BLaER1 treated with 17β-estradiol and CSF1 and Interleukin-3, amounts not matched to agents 10 nM and 100 nM (cell line): Measurements from ENCODE around the gene PANK2.
A peak's percentile ranks its signal among the peaks of the same experiment; 100 is the strongest.
"Not testable (repeated sequence)": the region's sequence is repeated elsewhere in the genome, so short reads cannot be mapped to it uniquely, and the experiment has no call there.

Source experiments
- H3K27ac ChIP-seq, 11 experiments: shearing (Covaris generic); formaldehyde crosslinking; 2 replicates each; pipeline ENCODE4 v1.8.1; 2022
- H3K27me3 ChIP-seq, 11 experiments: shearing (Covaris generic); formaldehyde crosslinking; 2 replicates each; pipeline ENCODE4 v1.8.1; 2022
- H3K36me3 ChIP-seq, 11 experiments: shearing (Covaris generic); formaldehyde crosslinking; 2 replicates each; pipeline ENCODE4 v1.8.1; 2022
- H3K4me1 ChIP-seq, 10 experiments: shearing (Covaris generic); formaldehyde crosslinking; 2 replicates each; pipeline ENCODE4 v1.8.1; 2022
- H3K4me2 ChIP-seq, 11 experiments: shearing (Covaris generic); formaldehyde crosslinking; 2 replicates each; pipeline ENCODE4 v1.8.1; 2022
- H3K4me3 ChIP-seq, 10 experiments: shearing (Covaris generic); formaldehyde crosslinking; 2 replicates each; pipeline ENCODE4 v1.8.1; 2022
- H3K9ac ChIP-seq, 11 experiments: shearing (Covaris generic); formaldehyde crosslinking; 2 replicates each; pipeline ENCODE4 v1.8.1; 2022
- H3K9me3 ChIP-seq, 11 experiments: shearing (Covaris generic); formaldehyde crosslinking; replicated peaks in 1 of 11; 2 replicates each; pipeline ENCODE4 v1.8.1; 2022
- H4K20me1 ChIP-seq, 11 experiments: shearing (Covaris generic); formaldehyde crosslinking; 2 replicates each; pipeline ENCODE4 v1.8.1; 2022
- Cebpa-rat ChIP-seq, 11 experiments: shearing (Covaris generic); IDR thresholded peaks; 2 replicates each; pipeline ENCODE4 v1.8.1; 2022

The PANK2 gene

DNA sequence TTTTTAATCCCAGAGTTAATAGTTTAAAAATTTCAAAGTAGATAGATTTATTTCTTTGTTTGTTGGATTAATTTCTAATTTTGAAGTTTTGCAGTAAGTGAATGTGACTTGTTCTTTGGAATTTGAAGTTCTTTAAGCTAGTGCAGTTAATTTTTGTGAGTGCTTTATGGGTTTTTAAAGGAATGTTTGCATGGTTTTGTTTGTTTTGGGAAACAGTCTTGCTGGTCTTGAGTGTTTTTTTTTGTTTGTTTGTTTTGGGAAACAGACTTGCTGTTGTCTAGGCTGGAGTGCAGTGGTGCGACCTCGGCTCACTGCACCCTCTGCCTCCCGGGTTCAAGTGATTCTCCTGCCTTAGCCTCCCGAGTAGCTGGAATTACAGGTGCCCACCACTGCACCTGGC is 9.5 kb downstream of the PANK2 start:
- Histone ChIP-seq H3K4me1 (peaks cover 62 to 99% (median 96%) of the 10 kb centered on the region in 10 experiments), H3K9me3 (no peaks in the 10 kb centered on the region), H4K20me1 (peaks cover 41 to 100% (median 81%) of the 10 kb centered on the region in 11 experiments), H3K9ac (peak overlapping the region in 4 of 11 experiments; percentile 3 to 62 (median 28); a peak in 4 of 22 replicates), H3K27ac (peak overlapping the region in 6 of 11 experiments; percentile 34 to 94 (median 90); a peak in 11 of 22 replicates), H3K4me3 (peak overlapping the region in 1 of 10 experiments; percentile 1; a peak in 2 of 20 replicates), H3K27me3 (no peaks in the 10 kb centered on the region), H3K36me3 (peaks cover 19 to 72% (median 43%) of the 10 kb centered on the region in 11 experiments), H3K4me2 (peak overlapping the region in 9 of 11 experiments; percentile 29 to 97 (median 93); a peak in 19 of 22 replicates)
- TF ChIP-seq Cebpa-rat (IDR thresholded peaks at IDR 0.05): no peak

DNA sequence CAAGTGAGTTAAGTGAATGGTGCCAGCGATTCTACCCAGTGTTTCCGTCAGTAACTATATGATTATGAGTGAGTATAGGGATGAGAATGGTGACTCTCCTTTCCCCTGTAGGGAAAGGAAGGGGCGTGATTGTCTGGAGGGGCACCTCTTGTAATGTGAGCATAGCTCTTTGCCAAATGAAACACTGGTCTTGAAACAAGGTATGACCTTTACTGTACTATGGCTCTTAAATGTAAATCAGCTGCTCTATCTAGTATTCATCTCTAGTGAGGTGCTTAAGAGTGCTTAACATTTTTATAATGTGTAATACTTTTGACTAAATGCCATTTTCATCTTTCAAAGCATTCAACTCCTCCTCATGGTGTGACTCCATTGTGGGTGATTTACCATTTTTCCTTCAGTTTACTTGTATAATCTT is 11.0 kb downstream of the PANK2 start:
- H3K9me3 ChIP-seq: no peaks in the 10 kb centered on the region
- peak overlapping the region in 9 of 11 experiments; percentile 3 to 82 (median 74); a peak in 14 of 22 replicates for H3K9ac ChIP-seq
- H3K27ac ChIP-seq: peak overlapping the region in 10 of 11 experiments; percentile 72 to 94 (median 88); a peak in 19 of 22 replicates
- peaks cover 35 to 100% (median 81%) of the 10 kb centered on the region in 11 experiments for H4K20me1 ChIP-seq
- H3K4me1 ChIP-seq: peaks cover 57 to 97% (median 96%) of the 10 kb centered on the region in 10 experiments
- peak overlapping the region in 6 of 10 experiments; percentile 43 to 60 (median 48); a peak in 9 of 20 replicates for H3K4me3 ChIP-seq
- TF ChIP-seq Cebpa-rat (IDR thresholded peaks at IDR 0.05): no peak
- H3K36me3 ChIP-seq: peaks cover 14 to 71% (median 30%) of the 10 kb centered on the region in 11 experiments
- H3K27me3 ChIP-seq: no peaks in the 10 kb centered on the region
- peak overlapping the region; percentile 1 to 97 (median 91); a peak in 20 of 22 replicates for H3K4me2 ChIP-seq

DNA sequence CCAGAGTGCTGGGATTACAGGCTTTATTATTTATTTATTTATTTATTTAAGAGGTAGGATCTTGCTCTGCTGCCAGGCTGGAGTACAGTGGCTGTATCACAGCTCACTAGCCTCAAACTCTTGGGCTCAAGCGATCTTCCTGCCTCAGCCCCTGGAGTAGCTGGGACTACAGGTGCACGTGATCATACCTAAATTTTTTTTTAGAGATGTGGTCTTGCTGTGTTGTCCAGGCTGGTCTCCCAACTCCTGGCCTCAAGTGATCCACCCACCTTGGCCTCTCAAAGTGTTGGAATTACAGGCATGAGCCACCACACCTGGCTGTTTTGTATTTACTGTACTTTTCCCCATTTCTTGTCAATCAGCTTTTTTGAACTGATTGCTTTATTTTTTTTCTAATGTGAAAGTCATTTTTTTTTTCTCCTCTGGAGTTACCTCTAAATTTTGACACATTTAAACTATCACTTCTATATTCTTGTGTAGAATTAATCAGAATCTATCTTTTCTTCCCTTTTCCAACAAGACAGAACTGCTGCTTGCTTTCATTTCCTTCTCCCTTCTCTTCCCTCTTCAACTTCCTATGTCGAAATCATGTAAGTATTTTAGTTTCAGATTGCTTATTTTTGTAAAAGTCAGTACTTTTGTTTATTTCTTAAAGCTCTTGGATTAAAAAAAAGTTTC is 12.0 kb downstream of the PANK2 start:
- H3K4me1 ChIP-seq: peaks cover 52 to 97% (median 91%) of the 10 kb centered on the region in 10 experiments
- peak overlapping the region; percentile 30 to 94 (median 86) for H3K27ac ChIP-seq
- H4K20me1 ChIP-seq: peaks cover 32 to 100% (median 81%) of the 10 kb centered on the region in 11 experiments
- no peaks in the 10 kb centered on the region for H3K9me3 ChIP-seq
- peak overlapping the region in 8 of 10 experiments; percentile 32 to 60 (median 48); a peak in 15 of 20 replicates for H3K4me3 ChIP-seq
- H3K4me2 ChIP-seq: peak overlapping the region; percentile 60 to 97 (median 91)
- 0 out of 22 replicates have a peak, but pooled peaks of 1 of the 11 experiments have one; percentile 49 for TF ChIP-seq Cebpa-rat (IDR thresholded peaks at IDR 0.05)
- no peaks in the 10 kb centered on the region for H3K27me3 ChIP-seq
- H3K9ac ChIP-seq: peak overlapping the region; percentile 1 to 82 (median 73); a peak in 21 of 22 replicates
- H3K36me3 ChIP-seq: peaks cover 12 to 71% (median 30%) of the 10 kb centered on the region in 11 experiments; a peak in 20 of 22 replicates

DNA sequence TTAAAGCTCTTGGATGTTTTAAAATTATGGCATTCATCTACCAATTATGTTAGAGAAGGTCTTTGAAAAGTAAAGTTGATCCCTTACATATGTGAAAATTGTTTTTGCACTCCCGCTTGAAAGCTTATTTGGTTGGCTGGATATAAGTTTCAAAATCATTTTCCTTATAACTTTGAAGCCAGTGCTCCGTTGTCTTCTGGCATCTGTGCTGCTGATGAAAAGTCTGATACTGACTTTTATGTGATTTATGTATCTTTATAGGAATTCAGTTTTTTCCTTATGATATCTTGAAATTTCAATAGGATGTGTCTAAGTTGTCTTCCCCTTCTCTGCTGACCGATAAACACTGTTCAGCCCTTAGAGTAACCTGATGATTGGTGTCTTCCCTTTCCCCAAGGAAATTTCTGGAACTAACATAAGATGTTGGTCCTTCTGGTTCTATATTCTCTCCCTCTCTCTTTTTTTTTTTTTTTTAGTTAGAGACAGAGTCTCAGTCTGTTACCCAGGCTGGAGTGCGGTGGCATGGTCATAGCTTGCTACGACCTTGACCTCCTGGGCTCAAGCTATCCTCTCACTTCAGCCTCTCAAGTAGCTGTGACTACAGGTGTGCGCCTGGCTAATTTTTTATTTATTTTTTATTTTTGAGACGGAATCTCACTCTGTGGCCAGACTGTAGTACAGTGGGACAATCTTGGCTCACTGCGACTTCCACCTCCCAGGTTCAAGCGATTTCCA is 12.7 kb downstream of the PANK2 start:
- Histone ChIP-seq H4K20me1 (peaks cover 32 to 100% (median 81%) of the 10 kb centered on the region in 11 experiments), H3K4me3 (peak overlapping the region in 8 of 10 experiments; percentile 32 to 57 (median 45); a peak in 16 of 20 replicates), H3K27me3 (no peaks in the 10 kb centered on the region), H3K9me3 (no peaks in the 10 kb centered on the region), H3K4me2 (peak overlapping the region; percentile 60 to 97 (median 91)), H3K4me1 (peaks cover 55 to 97% (median 89%) of the 10 kb centered on the region in 10 experiments), H3K36me3 (peaks cover 7 to 71% (median 24%) of the 10 kb centered on the region in 11 experiments; a peak in 20 of 22 replicates), H3K9ac (peak overlapping the region; percentile 1 to 82 (median 73); a peak in 20 of 22 replicates), H3K27ac (peak overlapping the region; percentile 30 to 94 (median 86))
- no peak for TF ChIP-seq Cebpa-rat (IDR thresholded peaks at IDR 0.05)

DNA sequence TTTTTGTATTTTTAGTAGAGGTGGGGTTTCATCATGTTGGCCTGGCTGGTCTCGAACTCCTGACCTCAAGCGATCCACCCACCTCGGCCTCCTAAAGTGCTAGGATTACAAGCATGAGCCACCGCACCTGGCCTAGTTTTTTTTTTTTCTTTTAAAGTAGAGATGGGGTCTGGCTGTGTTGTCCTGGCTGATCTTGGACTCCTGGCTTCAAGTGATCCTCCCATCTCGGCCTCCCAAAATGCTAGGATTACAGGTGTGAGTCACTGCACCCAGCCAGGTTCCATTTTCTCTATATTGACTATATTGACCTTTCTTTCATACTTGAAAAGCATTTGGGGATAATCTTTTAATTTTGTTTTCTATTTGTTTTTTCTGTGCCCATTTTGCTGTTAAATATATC is 13.3 kb downstream of the PANK2 start:
- Histone ChIP-seq H3K4me1 (peaks cover 50 to 97% (median 88%) of the 10 kb centered on the region in 10 experiments), H3K9me3 (no peaks in the 10 kb centered on the region), H3K27me3 (no peaks in the 10 kb centered on the region), H3K36me3 (peaks cover 2 to 71% (median 22%) of the 10 kb centered on the region in 11 experiments; a peak in 20 of 22 replicates), H3K27ac (peak overlapping the region; percentile 30 to 94 (median 86); a peak in 21 of 22 replicates), H4K20me1 (peaks cover 32 to 100% (median 81%) of the 10 kb centered on the region in 11 experiments), H3K4me2 (peak overlapping the region in 10 of 11 experiments; percentile 74 to 97 (median 92); a peak in 21 of 22 replicates), H3K4me3 (peak overlapping the region in 8 of 10 experiments; percentile 32 to 57 (median 45); a peak in 14 of 20 replicates), H3K9ac (peak overlapping the region in 10 of 11 experiments; percentile 10 to 82 (median 74); a peak in 19 of 22 replicates)
- TF ChIP-seq Cebpa-rat (IDR thresholded peaks at IDR 0.05): no peak

DNA sequence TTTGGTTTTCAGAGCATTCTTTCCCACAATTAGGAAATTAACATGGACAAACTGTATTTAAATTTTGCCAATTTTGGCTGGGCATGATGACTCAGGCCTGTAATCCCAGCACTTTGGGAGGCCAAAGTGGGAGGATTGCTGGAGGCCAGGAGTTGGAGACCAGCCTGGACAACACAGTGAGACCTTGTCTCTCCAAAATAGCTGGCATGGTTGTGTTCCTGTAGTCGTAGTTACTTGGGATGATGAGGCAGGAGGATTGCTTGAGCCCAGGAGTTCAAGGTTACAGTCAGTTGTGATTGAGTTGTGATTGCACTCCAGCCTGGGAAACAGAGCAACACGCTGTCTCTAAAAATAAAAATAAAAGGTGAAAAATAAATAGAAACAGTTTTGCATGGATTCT is 15.0 kb downstream of the PANK2 start:
- H3K4me2 ChIP-seq: peak overlapping the region in 8 of 11 experiments; percentile 84 to 97 (median 94); a peak in 15 of 22 replicates
- H4K20me1 ChIP-seq: peaks cover 46 to 100% (median 81%) of the 10 kb centered on the region in 11 experiments
- no peak for TF ChIP-seq Cebpa-rat (IDR thresholded peaks at IDR 0.05)
- H3K27ac ChIP-seq: peak overlapping the region in 9 of 11 experiments; percentile 79 to 94 (median 89); a peak in 15 of 22 replicates
- H3K9me3 ChIP-seq: no peaks in the 10 kb centered on the region
- H3K9ac ChIP-seq: peak overlapping the region in 3 of 11 experiments; percentile 58 to 77 (median 70); a peak in 4 of 22 replicates
- H3K27me3 ChIP-seq: no peaks in the 10 kb centered on the region
- peaks cover 47 to 97% (median 79%) of the 10 kb centered on the region in 10 experiments for H3K4me1 ChIP-seq
- H3K36me3 ChIP-seq: peaks cover 16 to 75% (median 32%) of the 10 kb centered on the region in 11 experiments
- no peak overlapping the region for H3K4me3 ChIP-seq

DNA sequence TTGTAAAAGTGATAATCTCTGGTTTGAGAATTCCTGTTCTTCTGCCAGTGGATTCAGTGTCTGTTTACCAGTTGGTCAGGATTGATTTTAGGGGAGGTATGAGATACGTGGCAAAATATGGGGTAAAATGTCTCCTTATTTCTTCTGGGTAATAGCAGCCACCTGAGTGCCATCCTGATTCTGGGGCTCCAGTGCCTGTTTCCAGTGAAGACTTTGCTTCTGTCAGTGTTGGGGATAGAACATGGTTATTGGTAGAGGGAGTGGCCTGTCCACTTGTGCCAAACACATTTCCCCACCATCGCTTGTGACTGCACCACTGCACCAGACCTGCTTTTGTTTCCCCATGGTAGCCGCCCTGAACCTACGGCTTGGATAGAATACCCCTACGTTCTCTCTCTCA is 15.7 kb downstream of the PANK2 start:
- peaks cover 41 to 95% (median 72%) of the 10 kb centered on the region in 10 experiments for H3K4me1 ChIP-seq
- H3K4me2 ChIP-seq: peak overlapping the region in 6 of 11 experiments; percentile 39 to 97 (median 94); a peak in 9 of 22 replicates
- H3K4me3 ChIP-seq: no peak overlapping the region
- no peaks in the 10 kb centered on the region for H3K27me3 ChIP-seq
- H3K36me3 ChIP-seq: peaks cover 22 to 75% (median 39%) of the 10 kb centered on the region in 11 experiments
- peak overlapping the region in 1 of 11 experiments; percentile 58; a peak in 1 of 22 replicates for H3K9ac ChIP-seq
- H4K20me1 ChIP-seq: peaks cover 51 to 100% (median 81%) of the 10 kb centered on the region in 11 experiments
- no peaks in the 10 kb centered on the region for H3K9me3 ChIP-seq
- peak overlapping the region in 6 of 11 experiments; percentile 17 to 89 (median 64); a peak in 9 of 22 replicates for H3K27ac ChIP-seq
- no peak for TF ChIP-seq Cebpa-rat (IDR thresholded peaks at IDR 0.05)

DNA sequence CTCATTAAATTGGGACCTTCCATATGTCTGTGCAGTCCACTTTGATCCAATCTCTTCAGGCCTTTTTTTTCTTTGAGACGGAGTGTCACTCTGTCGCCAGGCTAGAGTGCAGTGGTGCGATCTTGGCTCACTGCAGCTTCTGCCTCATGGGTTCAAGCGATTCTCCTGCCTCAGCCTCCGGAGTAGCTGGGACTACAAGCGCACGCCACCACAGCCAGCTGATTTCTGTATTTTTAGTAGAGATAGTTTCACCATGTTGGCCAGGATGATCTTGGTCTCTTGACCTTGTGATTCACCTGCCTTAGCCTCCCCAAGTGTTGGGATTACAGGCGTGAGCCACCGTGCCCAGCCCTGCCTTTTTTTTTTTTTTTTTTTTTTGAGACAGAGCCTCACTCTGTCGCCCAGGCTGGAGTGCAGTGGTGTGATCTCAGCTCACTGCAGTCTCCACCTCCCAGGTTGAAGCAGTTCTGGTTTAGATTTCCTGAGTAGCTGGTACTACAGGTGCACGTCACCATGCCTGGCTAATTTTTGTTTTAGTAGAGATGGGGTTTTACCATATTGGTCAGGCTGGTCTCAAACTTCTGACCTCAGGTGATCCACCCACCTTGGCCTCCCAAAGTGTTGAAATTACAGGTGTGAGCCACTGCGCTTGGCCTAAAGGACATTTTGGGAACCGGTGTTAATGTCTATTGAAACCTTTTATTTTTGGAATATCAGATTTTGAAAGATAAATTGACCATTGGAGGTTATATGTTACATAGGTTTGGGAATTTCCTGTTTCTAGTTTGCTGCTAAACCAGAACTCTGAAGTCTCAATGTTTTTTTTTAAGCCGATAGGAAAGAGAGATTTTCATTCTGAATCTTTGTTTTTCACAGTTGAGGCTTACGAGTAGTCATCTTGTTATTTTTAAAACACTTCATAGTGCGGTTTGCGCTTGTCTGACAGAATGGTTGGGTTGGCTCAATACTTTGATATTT is 17.8 kb downstream of the PANK2 start:
- H3K9me3 ChIP-seq, H3K4me3 ChIP-seq, H3K27ac ChIP-seq, H3K27me3 ChIP-seq, H3K9ac ChIP-seq: not testable (repeated sequence)
- peak overlapping the region in 6 of 11 experiments; percentile 3 to 97 (median 54); a peak in 12 of 22 replicates for H3K4me2 ChIP-seq
- H4K20me1 ChIP-seq: peaks cover 72 to 100% (median 88%) of the 10 kb centered on the region in 11 experiments
- peaks cover 44 to 96% (median 61%) of the 10 kb centered on the region in 11 experiments for H3K36me3 ChIP-seq
- H3K4me1 ChIP-seq: peaks cover 19 to 76% (median 54%) of the 10 kb centered on the region in 10 experiments
